OCI-LY7 (cell line): ENCODE measurements around the gene ZNF445. TPM values are rescaled to one million over a fixed set of nuclear protein-coding genes. Genes with fewer than 3 reads are reported as not detected.

Experiments used
- BruUV-seq: library from RNA; stranded (reverse); fragments of 400-500 nt; replicated peaks from 2 replicates; lab custom pipeline; 2021; lab: Mats Ljungman, UMichigan
- CTCF ChIA-PET: fragments of 300-600 bp; sonication (Branson Sonifier 250); formaldehyde crosslinking; loops from one replicate; lab custom pipeline; 2022; ENCODE audit warnings: antibody characterized with exemption; ENCODE audit not compliant: unreplicated experiment; lab: Charles Lee
- POLR2A ChIA-PET: fragments of 300-600 bp; sonication (Branson Sonifier 250); formaldehyde crosslinking; loops from one replicate; lab custom pipeline; 2022; ENCODE audit warnings: antibody characterized with exemption; lab: Charles Lee
- DNase-seq: peaks from one replicate; pipeline ENCODE4 v3.0.0-alpha.2; 2015; ENCODE audit warnings: low spot score
- H2AFZ ChIP-seq: fragments of 200-600 bp; sonication (generic), shearing (Covaris generic); 2 replicates; pipeline ENCODE4 v1.6.1; 2014; ENCODE audit warnings: mild to moderate bottlenecking, antibody characterized with exemption, low read length, moderate library complexity
- H3K27ac ChIP-seq: fragments of 200-600 bp; sonication (generic); 2 replicates; pipeline ENCODE4 v1.5.1; 2014; ENCODE audit warnings: mixed run types, low read depth, mild to moderate bottlenecking, moderate library complexity, low read length, inconsistent platforms; ENCODE audit not compliant: poor library complexity, severe bottlenecking
- H3K36me3 ChIP-seq: fragments of 200-600 bp; sonication (generic); 2 replicates; pipeline ENCODE4 v1.6.1; 2014; ENCODE audit warnings: mild to moderate bottlenecking, antibody characterized with exemption, low read length, moderate library complexity, mixed read lengths; ENCODE audit not compliant: insufficient read depth
- H3K4me1 ChIP-seq: fragments of 200-600 bp; sonication (generic); 2 replicates; pipeline ENCODE4 v1.5.1; 2014; ENCODE audit warnings: mild to moderate bottlenecking, low read length; ENCODE audit not compliant: insufficient read depth, poor library complexity, severe bottlenecking
- H3K4me2 ChIP-seq: fragments of 200-600 bp; sonication (generic); 2 replicates; pipeline ENCODE4 v1.6.1; 2014; ENCODE audit warnings: mild to moderate bottlenecking, low read length
- H3K4me3 ChIP-seq: fragments of 200-600 bp; sonication (generic); 2 replicates; pipeline ENCODE4 v1.5.1; 2014; ENCODE audit warnings: mild to moderate bottlenecking, low read depth, low read length; ENCODE audit not compliant: poor library complexity, severe bottlenecking
- H3K79me2 ChIP-seq: fragments of 200-600 bp; sonication (generic); 2 replicates; pipeline ENCODE4 v1.6.1; 2016; ENCODE audit warnings: low read depth, mild to moderate bottlenecking, low read length, moderate library complexity, mixed read lengths; ENCODE audit not compliant: insufficient read depth
- H3K9me2 ChIP-seq: fragments of 200-600 bp; sonication (generic); 2 replicates; pipeline ENCODE4 v1.6.1; 2016; ENCODE audit warnings: mild to moderate bottlenecking, low read length, mixed read lengths; ENCODE audit not compliant: insufficient read depth
- H3K9me3 ChIP-seq: fragments of 200-600 bp; sonication (generic); 2 replicates; pipeline ENCODE4 v1.6.1; 2014; ENCODE audit warnings: mild to moderate bottlenecking, mixed run types, low read length, mixed read lengths
- H4K20me1 ChIP-seq: fragments of 200-600 bp; sonication (generic); 2 replicates; pipeline ENCODE4 v1.6.1; 2014; ENCODE audit warnings: mild to moderate bottlenecking, antibody characterized with exemption, low read length, moderate library complexity, mixed read lengths; ENCODE audit not compliant: insufficient read depth
- EZH2phosphoT487 ChIP-seq: fragments of 200-600 bp; sonication (generic); IDR thresholded peaks from 2 replicates; pipeline ENCODE4 v1.6.1; 2018; ENCODE audit warnings: low read depth, borderline replicate concordance, mild to moderate bottlenecking, mixed run types, antibody characterized with exemption, low read length, moderate library complexity, mixed read lengths
- intact Hi-C: fragments of 100-400 bp; cut with micrococcal nuclease; formaldehyde crosslinking; loops from one replicate; pipeline ENCODE4 v1.10.0; 2022; ENCODE audit not compliant: unreplicated experiment
- total RNA-seq, 2 experiments: library from RNA; depleted of rRNA in 1 of 2; stranded (reverse); fragments of >200 nt in 1 of 2; shearing (Covaris generic) in 1 of 2; gene quantifications; 2 replicates each; pipeline ENCODE4 v1.2.3, GENCODE V29; 2014 to 2022
- TF ChIP-seq, protein P1 (sequence below): fragments of 200-600 bp; sonication (generic); conservative IDR thresholded peaks from 2 replicates; pipeline ENCODE4 v1.5.1; 2014; ENCODE audit warnings: mild to moderate bottlenecking, antibody characterized with exemption, low read length, moderate library complexity, mixed read lengths

Gene ZNF445
- total RNA-seq, 2 experiments from 2014 or later: 3.4 to 11.7 TPM

GRCh38 chr3:44446929-44447328 lies 30.5 kb downstream of the ZNF445 start:
- Histone ChIP-seq H3K4me3 (no peak overlapping the region), H3K9me2 (no peaks in the 10 kb centered on the region), H2AFZ (no peak overlapping the region), H3K27ac (no peak overlapping the region), H3K36me3 (peaks cover 19% of the 10 kb centered on the region), H3K4me2 (no peak overlapping the region), H4K20me1 (no peaks in the 10 kb centered on the region), H3K4me1 (no peaks in the 10 kb centered on the region), H3K9me3 (no peaks in the 10 kb centered on the region), H3K79me2 (no peaks in the 10 kb centered on the region)
- no peak for DNase-seq
- CTCF ChIA-PET: no interaction called here
- POLR2A ChIA-PET: no interaction called here
- TF ChIP-seq EZH2phosphoT487: no peak
- TF ChIP-seq, protein P1, sequence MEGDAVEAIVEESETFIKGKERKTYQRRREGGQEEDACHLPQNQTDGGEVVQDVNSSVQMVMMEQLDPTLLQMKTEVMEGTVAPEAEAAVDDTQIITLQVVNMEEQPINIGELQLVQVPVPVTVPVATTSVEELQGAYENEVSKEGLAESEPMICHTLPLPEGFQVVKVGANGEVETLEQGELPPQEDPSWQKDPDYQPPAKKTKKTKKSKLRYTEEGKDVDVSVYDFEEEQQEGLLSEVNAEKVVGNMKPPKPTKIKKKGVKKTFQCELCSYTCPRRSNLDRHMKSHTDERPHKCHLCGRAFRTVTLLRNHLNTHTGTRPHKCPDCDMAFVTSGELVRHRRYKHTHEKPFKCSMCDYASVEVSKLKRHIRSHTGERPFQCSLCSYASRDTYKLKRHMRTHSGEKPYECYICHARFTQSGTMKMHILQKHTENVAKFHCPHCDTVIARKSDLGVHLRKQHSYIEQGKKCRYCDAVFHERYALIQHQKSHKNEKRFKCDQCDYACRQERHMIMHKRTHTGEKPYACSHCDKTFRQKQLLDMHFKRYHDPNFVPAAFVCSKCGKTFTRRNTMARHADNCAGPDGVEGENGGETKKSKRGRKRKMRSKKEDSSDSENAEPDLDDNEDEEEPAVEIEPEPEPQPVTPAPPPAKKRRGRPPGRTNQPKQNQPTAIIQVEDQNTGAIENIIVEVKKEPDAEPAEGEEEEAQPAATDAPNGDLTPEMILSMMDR: no peak
- intact Hi-C loops: no loop called here
- no TSS peak for BruUV-seq

- Histone ChIP-seq H4K20me1 (no peaks in the 10 kb centered on the region), H3K4me3 (no peak overlapping the region), H3K4me1 (no peaks in the 10 kb centered on the region), H3K36me3 (peaks cover 19% of the 10 kb centered on the region), H3K27ac (no peak overlapping the region), H2AFZ (no peak overlapping the region), H3K9me3 (no peaks in the 10 kb centered on the region), H3K4me2 (no peak overlapping the region), H3K79me2 (no peaks in the 10 kb centered on the region), H3K9me2 (no peaks in the 10 kb centered on the region)
- TF ChIP-seq, protein P1: no peak
- no peak for TF ChIP-seq EZH2phosphoT487
- no TSS peak for BruUV-seq
- intact Hi-C loops: no loop called here
- POLR2A ChIA-PET: no interaction called here
- CTCF ChIA-PET: no interaction called here
- no peak for DNase-seq
Measured at GRCh38 chr3:44445786-44446185, 31.7 kb downstream of the ZNF445 start.

DNA sequence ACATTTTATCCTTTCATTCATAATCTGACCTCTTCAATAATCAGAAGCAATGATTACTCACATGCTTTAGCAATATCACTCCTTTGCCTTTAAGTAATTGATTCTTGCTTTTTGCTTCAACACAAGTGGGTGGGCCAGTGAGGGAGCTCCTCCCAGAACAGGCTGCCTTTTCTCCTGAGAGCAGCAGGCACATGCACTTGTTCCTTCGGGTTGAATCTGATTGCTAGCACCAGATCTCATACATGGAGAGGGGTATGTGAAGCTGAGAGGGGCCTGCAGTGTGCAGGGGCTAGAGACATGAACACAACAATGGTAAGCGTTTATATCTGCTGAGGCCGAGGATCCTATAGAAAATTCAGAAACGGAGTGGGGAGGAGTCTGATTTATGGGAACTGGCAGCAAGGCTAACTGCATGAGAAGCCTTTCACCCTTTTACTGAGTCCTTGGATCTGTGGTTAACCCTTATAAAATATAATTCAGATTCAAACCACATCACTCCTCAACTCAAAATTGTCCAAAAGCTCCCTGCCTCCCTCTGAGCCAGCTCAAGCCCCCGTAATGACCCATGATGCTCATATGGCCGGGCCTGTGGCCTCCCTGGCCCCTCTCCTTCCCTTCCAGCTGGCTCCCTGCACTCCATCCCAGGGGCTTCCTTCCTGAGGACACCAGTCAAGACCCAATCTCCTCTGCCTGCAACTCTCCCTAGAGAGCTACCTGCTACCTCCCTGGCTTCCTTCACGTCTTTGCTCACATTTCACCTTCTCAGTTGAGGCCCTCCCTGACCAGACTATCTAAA lies 32.4 kb downstream of the ZNF445 start:
- Histone ChIP-seq H2AFZ (no peak overlapping the region), H3K9me3 (no peaks in the 10 kb centered on the region), H3K79me2 (no peaks in the 10 kb centered on the region), H3K4me3 (no peak overlapping the region), H3K36me3 (peaks cover 19% of the 10 kb centered on the region), H4K20me1 (no peaks in the 10 kb centered on the region), H3K9me2 (no peaks in the 10 kb centered on the region), H3K4me1 (peaks cover 5% of the 10 kb centered on the region), H3K4me2 (no peak overlapping the region), H3K27ac (no peak overlapping the region)
- TF ChIP-seq, protein P1: no peak
- no peak for TF ChIP-seq EZH2phosphoT487
- no TSS peak for BruUV-seq
- DNase-seq: no peak
- ChIA-PET CTCF (no interaction called here), POLR2A (no interaction called here)
- intact Hi-C loops: no loop called here
